Stimulated activated CD4-positive, alpha-beta T cell treated with anti-CD3 and anti-CD28 coated beads, Interleukin-12 subunit alpha, Interleukin-12 subunit beta, amount 100 ng/mL, for 24 hours (primary cell): Measurements from ENCODE around the gene P3H1.
"Not testable (repeated sequence)": the region's sequence is repeated elsewhere in the genome, so short reads cannot be mapped to it uniquely, and the experiment has no call there.

Experiments
- DNase-seq, 2 experiments: peaks; one replicate each; pipeline ENCODE4 v3.0.0-alpha.2; 2020; ENCODE audit warnings: low read depth in 2 of 2

P3H1 gene

DNA sequence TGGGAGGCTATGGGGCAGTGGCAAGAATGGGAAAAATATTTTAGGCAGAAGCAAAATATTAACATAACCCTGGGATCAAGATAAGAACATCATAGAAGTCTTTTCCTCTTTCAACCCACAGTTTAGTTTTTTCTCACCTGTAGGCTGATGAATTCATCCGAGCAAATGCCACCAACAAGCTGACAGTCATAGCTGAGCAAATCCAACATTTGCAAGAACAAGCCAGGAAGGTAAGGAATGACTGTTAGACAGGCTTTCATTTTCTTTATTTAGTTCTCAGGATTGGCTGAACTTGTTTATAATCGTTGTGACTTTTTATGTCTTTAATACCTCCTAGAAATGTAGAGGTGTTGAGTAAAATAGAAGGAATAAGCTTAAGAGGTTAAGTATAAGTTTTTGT lies 6.6 kb upstream of the P3H1 start:
- DNase-seq, result no peak

- DNase-seq, result no peak
These were observed 3.0 kb upstream of the P3H1 start for GRCh38 chr1:42769811-42770210.

GRCh38 chr1:42768172-42768571 lies 1.3 kb upstream of the P3H1 start:
- DNase-seq, result no peak

DNA sequence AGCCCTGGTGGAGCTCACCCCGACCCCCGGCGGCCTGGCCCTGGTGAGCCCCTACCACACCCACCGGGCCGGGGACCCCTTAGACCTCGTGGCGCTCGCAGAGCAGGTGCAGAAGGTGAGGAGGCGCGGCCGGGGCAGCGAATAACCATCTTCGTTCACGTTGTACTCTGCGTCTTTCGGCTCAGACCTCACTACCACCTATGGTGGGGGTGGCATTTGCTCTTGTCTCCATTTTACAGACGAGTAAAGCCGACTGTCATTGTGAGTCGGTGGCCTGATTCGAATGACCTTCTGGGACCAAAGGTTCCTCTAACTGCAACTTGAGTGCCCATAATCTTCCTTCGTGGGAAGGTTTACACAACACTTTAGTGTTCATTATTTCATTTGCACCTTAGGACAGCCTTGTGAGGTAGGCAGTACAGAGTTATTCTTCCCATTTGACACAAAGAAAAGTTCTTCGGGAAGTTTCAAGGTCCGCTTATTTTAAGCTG lies 727 bp upstream of the P3H1 start:
- no peak for DNase-seq

GRCh38 chr1:42765832-42766740 lies 742 bp downstream of the P3H1 start:
- peak in 1 of 2 experiments; percentile 42 for DNase-seq

DNA sequence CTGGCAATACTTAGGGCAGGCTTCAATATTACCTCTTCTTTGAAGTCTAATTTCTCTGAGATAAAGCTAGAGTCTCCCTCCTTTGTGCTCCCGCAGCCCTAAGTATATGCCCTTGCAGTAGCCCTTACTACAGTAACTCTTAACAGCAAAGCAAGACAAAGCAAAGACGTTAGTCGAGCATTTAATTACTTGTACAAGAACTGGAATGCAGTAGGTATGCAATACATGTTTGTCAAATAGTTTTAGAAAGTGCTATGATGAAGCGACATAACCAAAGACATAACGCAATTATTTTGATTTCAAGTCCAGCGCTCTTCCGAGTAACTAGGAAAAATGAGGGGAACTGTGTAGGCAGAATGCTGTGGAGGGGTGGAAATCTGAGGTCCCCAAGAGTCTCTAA lies 1.6 kb downstream of the P3H1 start:
- DNase-seq, result no peak

- no peak for DNase-seq
These were observed 4.6 kb downstream of the P3H1 start for GRCh38 chr1:42762269-42762668.

DNA sequence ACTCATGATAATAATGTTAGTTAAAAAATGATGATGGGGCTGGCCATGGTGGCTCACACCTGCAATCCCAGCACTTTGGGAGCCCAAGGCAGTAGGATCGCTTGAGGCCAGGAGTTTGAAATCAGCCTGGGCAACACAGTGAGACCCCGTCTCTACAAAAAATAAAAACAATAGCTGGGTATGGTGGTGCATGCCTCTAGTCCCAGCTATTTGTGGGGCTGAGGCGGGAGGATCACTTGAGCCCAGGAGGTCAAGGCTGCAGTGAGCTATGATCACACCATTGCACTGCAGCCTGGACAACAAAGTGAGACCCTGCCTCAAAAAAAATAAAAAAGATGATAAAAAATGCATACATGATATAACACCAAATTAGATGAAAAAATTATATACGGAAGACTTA lies 5.3 kb downstream of the P3H1 start:
- DNase-seq, result no peak

- DNase-seq, result no peak
These were observed 7.7 kb downstream of the P3H1 start for GRCh38 chr1:42759114-42759513.

DNA sequence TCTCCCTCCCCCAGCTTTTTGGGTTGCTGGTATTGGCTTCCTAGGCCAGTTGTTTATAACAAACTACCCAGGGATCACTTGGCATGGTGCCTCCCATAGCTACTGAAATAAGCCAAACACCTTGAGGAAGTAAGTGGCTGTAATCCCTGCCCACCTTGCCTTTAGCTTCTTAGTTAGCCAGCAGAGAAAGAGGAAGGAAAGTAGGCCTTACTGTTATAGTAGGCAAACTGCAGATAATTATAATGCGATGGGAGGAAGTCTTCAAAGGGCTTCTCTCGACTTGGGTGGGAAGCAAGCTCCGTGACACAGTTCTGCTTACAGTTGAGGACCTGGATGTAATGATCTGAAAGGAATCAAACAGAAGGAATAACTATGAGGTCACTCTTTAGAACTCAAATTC lies 8.2 kb downstream of the P3H1 start:
- no peak for DNase-seq

DNA sequence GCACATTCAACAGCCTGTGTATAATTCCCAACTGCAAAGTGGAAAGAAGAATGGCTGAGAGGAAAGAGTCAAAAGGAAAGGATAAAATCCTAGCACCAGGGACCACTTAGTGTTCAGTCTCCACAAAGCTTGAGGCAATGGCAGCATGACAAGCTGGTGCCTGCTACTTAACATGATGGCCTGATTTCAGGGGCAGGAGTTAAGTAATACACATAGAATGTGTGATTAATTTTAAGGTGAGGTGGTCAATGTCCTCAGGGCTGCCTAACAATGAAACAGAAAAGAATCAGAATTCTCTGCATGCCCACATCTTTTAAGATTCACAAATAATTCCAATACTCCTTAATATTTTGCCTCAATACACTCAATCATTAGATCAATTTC lies 8.9 kb downstream of the P3H1 start:
- DNase-seq, result no peak

- DNase-seq, result no peak
These were observed 9.6 kb downstream of the P3H1 start for GRCh38 chr1:42756956-42757891.

DNA sequence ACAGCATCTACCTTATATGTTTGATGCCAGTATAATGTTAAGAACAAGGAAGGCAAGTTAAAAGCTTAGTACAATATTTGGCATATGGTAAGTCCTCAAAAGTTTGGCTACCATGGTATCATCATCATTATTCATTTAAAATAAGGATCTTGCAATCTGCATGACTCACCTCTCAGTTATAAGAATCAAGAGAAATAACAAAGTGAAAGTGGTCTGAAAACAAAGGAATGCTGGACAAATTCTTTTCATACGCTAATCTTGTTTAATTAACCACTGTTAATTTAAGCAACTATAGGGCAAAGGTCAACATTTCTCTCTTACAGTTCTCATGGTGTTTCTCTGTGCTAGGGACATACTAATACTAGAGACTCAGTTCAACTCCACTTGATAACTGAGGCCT lies 13.8 kb downstream of the P3H1 start:
- DNase-seq, result no peak

GRCh38 chr1:42752284-42752683 lies 14.5 kb downstream of the P3H1 start:
- no peak for DNase-seq

DNA sequence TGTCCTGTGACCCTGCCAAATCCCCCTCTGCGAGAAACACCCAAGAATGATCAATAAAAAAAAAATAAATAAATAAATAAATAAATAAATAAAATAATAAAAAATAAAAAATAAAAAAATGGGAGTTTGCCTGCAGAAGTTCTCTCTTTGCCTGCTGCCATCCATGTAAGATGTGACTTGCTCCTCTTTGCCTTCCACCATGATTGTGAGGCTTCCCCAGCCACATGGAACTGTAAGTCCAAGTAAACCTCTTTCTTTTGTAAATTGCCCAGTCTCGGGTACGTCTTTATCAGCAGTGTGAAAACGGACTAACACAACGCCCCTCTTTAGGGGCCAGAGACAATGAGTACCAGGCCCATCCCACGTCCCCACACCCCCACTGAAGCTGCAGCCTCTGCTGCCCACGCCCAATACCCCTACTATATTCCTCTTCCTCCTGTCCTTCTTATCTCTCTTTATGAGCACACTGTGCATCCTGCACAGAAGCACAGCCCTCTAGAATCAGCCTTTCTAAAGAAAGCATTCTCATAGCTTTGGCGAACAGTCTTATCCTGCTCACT lies 15.2 kb downstream of the P3H1 start:
- DNase-seq, result not testable (repeated sequence)

DNA sequence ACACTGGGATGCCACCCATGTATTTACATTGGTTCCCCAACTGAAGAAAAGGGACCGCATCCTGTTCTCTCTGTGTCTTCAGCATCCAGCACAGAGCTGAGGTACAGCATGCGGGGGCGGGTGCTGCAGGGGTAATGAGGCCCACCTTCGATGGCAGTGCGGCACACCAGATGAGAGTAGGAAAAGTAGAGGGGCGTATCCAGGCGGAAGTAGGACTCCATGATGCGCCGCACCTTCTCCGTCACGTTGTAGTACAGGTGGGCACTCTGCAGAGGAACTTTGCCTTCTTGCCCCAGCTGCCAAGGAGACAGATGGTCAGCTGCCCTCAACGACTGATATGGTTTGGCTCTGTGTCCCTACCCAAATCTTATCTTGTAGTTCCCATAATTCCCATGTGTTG lies 16.8 kb downstream of the P3H1 start:
- no peak for DNase-seq

- no peak for DNase-seq
These were observed 18.1 kb downstream of the P3H1 start for GRCh38 chr1:42748461-42749410.

- no peak for DNase-seq
These were observed 18.8 kb downstream of the P3H1 start for GRCh38 chr1:42748021-42748420.

- DNase-seq, result peak in 1 of 2 experiments; percentile 26
These were observed 19.7 kb downstream of the P3H1 start for GRCh38 chr1:42747125-42747524.

- no peak for DNase-seq
These were observed 20.3 kb downstream of the P3H1 start for GRCh38 chr1:42746436-42747105.
